ENCODE results near the gene TMEM167B. TPM values are rescaled to one million over a fixed set of nuclear protein-coding genes. Genes with fewer than 3 reads are reported as not detected.

The TMEM167B gene
- total RNA-seq, 1 experiment from 2014 or later: 23.6 TPM

- Histone ChIP-seq H4K20me1 (ENCODE audit: insufficient read depth) (no peaks in the 10 kb centered on the region), H3K27ac (no peak within 1 kb of the TSS), H3K4me1 (replicated peaks; ENCODE audit: insufficient read depth) (peaks cover 16% of the 10 kb centered on the region), H3K4me2 (peak within 1 kb of the TSS; percentile 85), H3K79me2 (ENCODE audit: low read depth) (peaks cover 15% of the 10 kb centered on the region), H3K36me3 (ENCODE audit: low read depth) (no peaks in the 10 kb centered on the region), H2AFZ (peak within 1 kb of the TSS; percentile 96), H3K9me3 (ENCODE audit: insufficient read depth, low read depth) (no peaks in the 10 kb centered on the region), H3K4me3 (peak within 1 kb of the TSS; percentile 76), H3K27me3 (ENCODE audit: insufficient read depth, low read depth) (no peaks in the 10 kb centered on the region), H3F3A (ENCODE audit: insufficient read depth, low read depth) (peaks cover 5% of the 10 kb centered on the region; the same call in 1 of the 2 replicates), H3K9me2 (ENCODE audit: insufficient read depth) (no peaks in the 10 kb centered on the region)
- TF ChIP-seq CTCF (conservative IDR thresholded peaks at IDR 0.05) (no peak), EZH2 (IDR thresholded peaks at IDR 0.05; ENCODE audit: low read depth) (no peak)
- CTCF ChIA-PET: interaction anchor here (0.6 to 0.8 kb wide), 2 partner anchors 50 to 58 kb away, joined by 3 to 5 read pairs; no protein-coding TSS in a partner anchor
- intact Hi-C loops (cut with micrococcal nuclease; ENCODE audit: unreplicated experiment): loop anchor here (2.0 to 5.0 kb wide), 2 partner anchors 220 to 295 kb away; partner anchors contain the start of gene STXBP3
- POLR2A ChIA-PET (ENCODE audit: unreplicated experiment): interaction anchor here (0.6 to 0.8 kb wide), 5 partner anchors 9 to 578 kb away, joined by 3 to 9 read pairs (median 5); partner anchors contain the start of genes AMPD2 and GNAT2
- no TSS peak for BruUV-seq (replicated peaks)
- peak; percentile 93 to 94 for DNase-seq
Measured at GRCh38 chr1:109041621-109042468, 48.7 kb upstream of the TMEM167B start, which contains the start of gene WDR47. Gene WDR47 (minus strand): TSS chr1:109042102. CDS start chr1:109023512, 18,590 bp downstream.

- Histone ChIP-seq H4K20me1 (ENCODE audit: insufficient read depth) (no peaks in the 10 kb centered on the region), H3K27me3 (ENCODE audit: insufficient read depth, low read depth) (no peaks in the 10 kb centered on the region), H2AFZ (no peak overlapping the region), H3K9me2 (ENCODE audit: insufficient read depth) (no peaks in the 10 kb centered on the region), H3K79me2 (ENCODE audit: low read depth) (peaks cover 2% of the 10 kb centered on the region), H3K4me1 (replicated peaks; ENCODE audit: insufficient read depth) (peaks cover 16% of the 10 kb centered on the region), H3K4me3 (no peak overlapping the region), H3K27ac (no peak overlapping the region), H3K36me3 (ENCODE audit: low read depth) (no peaks in the 10 kb centered on the region), H3F3A (ENCODE audit: insufficient read depth, low read depth) (peaks cover 16% of the 10 kb centered on the region; the same call in 1 of the 2 replicates), H3K4me2 (no peak overlapping the region), H3K9me3 (ENCODE audit: insufficient read depth, low read depth) (no peaks in the 10 kb centered on the region)
- peak in 1 of 2 experiments; percentile 21 for DNase-seq
- intact Hi-C loops (cut with micrococcal nuclease; ENCODE audit: unreplicated experiment): no loop called here
- POLR2A ChIA-PET (ENCODE audit: unreplicated experiment): no interaction called here
- BruUV-seq (replicated peaks): no TSS peak
- TF ChIP-seq EZH2 (IDR thresholded peaks at IDR 0.05; ENCODE audit: low read depth): no peak
- TF ChIP-seq CTCF (conservative IDR thresholded peaks at IDR 0.05): no peak
- CTCF ChIA-PET: no interaction called here
Measured at GRCh38 chr1:109045595-109045994, 45.0 kb upstream of the TMEM167B start.

- Histone ChIP-seq H3K4me2 (no peak overlapping the region), H3K4me3 (no peak overlapping the region), H3K27ac (no peak overlapping the region), H3K9me2 (ENCODE audit: insufficient read depth) (no peaks in the 10 kb centered on the region), H3K36me3 (ENCODE audit: low read depth) (no peaks in the 10 kb centered on the region), H2AFZ (no peak overlapping the region), H3F3A (ENCODE audit: insufficient read depth, low read depth) (peaks cover 18% of the 10 kb centered on the region; the same call in 1 of the 2 replicates), H4K20me1 (ENCODE audit: insufficient read depth) (no peaks in the 10 kb centered on the region), H3K9me3 (ENCODE audit: insufficient read depth, low read depth) (no peaks in the 10 kb centered on the region), H3K4me1 (replicated peaks; ENCODE audit: insufficient read depth) (peaks cover 15% of the 10 kb centered on the region), H3K79me2 (ENCODE audit: low read depth) (no peaks in the 10 kb centered on the region), H3K27me3 (ENCODE audit: insufficient read depth, low read depth) (no peaks in the 10 kb centered on the region)
- no peak for DNase-seq
- ChIA-PET POLR2A (ENCODE audit: unreplicated experiment) (interaction anchor here (0.6 kb wide), 1 partner anchor 53 kb away, joined by 12 read pairs; no protein-coding TSS in a partner anchor), CTCF (interaction anchor here (0.7 kb wide), 1 partner anchor 170 kb away, joined by 3 read pairs; the partner anchor contains the start of gene GPSM2)
- TF ChIP-seq CTCF (conservative IDR thresholded peaks at IDR 0.05) (no peak), EZH2 (IDR thresholded peaks at IDR 0.05; ENCODE audit: low read depth) (no peak)
- no TSS peak for BruUV-seq (replicated peaks)
- intact Hi-C loops (cut with micrococcal nuclease; ENCODE audit: unreplicated experiment): no loop called here
Measured at GRCh38 chr1:109046671-109047070, 43.9 kb upstream of the TMEM167B start.

Measured in PC-9 (cell line).